Stimulated activated CD8-positive, alpha-beta memory T cell treated with anti-CD3 and anti-CD28 coated beads, Interleukin-2, amount 100 ng/mL, for 48 hours (primary cell): Measurements from ENCODE around the gene ATG16L2.
A peak's percentile ranks its signal among the peaks of the same experiment; 100 is the strongest.
"Not testable (repeated sequence)": the region's sequence is repeated elsewhere in the genome, so short reads cannot be mapped to it uniquely, and the experiment has no call there.

Source experiments
- DNase-seq, 2 donors: peaks; one replicate each; pipeline ENCODE4 v3.0.0-alpha.2; 2020; ENCODE audit warnings: low read depth in 2 of 2

ATG16L2 gene

GRCh38 chr11:72802822-72803221 is 11.4 kb upstream of the ATG16L2 start:
- no peak for DNase-seq

- no peak for DNase-seq
Observed at GRCh38 chr11:72805216-72805615, 9.0 kb upstream of the ATG16L2 start.

DNA sequence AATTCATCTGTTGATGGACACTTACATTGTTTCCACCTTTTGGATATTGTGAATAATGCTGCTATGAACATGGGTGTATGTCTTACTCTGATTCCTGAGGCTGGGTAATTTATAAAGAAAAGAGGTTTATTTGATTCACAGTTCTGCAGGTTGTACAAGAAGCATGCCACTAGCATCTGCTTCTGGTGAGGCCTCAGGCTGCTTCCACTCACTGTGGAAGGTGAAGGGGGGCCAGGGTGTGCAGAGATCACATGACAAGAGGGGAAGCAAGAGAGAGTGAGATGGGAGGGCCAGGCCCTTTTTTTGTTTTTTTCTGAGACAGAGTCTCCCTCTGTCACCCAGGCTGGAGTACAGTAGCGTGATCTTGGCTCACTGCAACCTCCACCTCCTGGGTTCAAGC is 7.8 kb upstream of the ATG16L2 start:
- not testable (repeated sequence) for DNase-seq

DNA sequence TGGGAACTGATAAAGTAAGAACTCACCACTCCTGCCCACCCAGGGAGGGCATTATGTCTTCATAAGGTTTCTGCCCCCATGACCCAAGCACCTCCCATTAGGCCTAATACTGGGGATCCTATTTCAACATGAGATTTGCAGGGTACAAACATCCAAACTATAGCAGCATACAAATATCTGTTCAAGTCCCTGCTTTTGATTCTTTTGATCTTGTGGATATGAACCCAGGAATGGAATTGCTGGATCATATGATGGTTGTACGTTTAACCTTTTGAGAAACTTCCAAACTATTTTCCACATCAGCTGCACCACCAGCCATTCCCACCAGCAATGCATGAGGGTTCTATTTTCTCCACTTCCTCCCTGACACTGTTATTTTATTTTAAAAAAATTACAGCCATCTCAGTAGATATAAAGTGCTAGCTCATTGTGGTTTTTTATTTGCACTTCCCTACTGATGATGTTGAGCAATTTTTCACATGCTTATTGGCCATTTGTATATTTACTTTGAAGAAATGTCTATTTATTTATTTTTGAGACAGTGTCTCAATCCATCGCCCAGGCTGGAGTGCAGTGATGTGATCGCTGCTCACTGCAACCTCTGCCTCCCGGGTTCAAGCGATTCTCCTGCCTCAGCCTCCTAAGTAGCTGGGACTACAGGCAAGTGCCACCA is 7.1 kb upstream of the ATG16L2 start:
- no peak for DNase-seq

GRCh38 chr11:72807792-72808191 is 6.4 kb upstream of the ATG16L2 start:
- no peak for DNase-seq

DNA sequence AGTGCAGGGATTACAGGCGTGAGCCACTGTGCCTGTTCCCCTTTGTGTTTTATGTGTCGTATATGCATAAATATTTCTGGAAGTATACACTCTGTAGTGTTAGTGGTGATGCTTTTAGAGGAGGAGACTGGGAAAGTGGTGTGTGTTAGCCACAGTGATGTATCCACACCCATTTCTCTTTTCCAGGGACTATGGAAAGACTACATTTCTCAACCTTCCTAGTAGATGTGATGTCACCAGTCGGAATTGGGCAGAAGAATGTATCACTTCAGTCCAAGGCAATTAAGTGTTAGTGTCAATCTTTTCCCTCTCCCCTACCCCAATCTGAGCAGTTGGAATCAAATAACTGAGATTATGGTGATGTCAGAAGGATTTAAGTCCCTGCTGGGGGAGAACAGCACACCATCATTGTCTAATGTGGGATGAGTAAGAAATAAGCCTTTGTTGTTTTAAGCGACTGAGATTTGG is 5.8 kb upstream of the ATG16L2 start:
- no peak for DNase-seq

GRCh38 chr11:72811686-72812085 is 2.5 kb upstream of the ATG16L2 start:
- not testable (repeated sequence) for DNase-seq

- DNase-seq: no peak
Observed at GRCh38 chr11:72812604-72812966, 1.6 kb upstream of the ATG16L2 start.

- peak; percentile 65 to 75 for DNase-seq
Observed at GRCh38 chr11:72812967-72813739, 1.1 kb upstream of the ATG16L2 start.

DNA sequence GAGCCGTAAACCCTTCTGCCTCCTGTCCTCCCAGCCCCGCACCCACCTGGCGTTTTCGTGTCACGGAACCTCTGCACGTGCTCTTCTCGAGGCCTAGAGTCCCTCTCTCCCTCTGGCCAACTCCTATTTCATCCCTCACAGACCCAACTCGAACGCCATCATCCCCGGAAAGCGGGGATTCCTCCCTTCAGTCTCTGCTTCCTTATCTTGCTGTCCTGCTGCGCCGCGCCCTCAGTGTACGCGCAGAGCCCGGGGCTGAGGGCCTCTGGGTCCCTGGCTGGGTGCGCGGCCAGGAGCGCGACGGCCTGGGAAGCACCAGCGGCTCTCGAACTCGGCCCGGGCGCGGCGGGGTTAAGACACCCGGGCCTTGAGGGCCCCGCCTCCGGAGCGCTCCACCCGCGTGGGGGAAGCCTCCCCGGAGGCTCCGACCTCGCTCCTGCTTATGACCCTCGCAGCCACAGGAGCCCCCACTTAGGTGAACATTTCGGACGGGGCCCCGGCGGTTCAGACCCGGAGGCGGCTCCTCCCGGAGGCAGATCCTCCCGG is 398 bp upstream of the ATG16L2 start:
- DNase-seq: peak; percentile 74 to 83

GRCh38 chr11:72815110-72815618 is 953 bp downstream of the ATG16L2 start:
- DNase-seq: no peak

GRCh38 chr11:72816404-72816990 is 2.3 kb downstream of the ATG16L2 start:
- no peak for DNase-seq

DNA sequence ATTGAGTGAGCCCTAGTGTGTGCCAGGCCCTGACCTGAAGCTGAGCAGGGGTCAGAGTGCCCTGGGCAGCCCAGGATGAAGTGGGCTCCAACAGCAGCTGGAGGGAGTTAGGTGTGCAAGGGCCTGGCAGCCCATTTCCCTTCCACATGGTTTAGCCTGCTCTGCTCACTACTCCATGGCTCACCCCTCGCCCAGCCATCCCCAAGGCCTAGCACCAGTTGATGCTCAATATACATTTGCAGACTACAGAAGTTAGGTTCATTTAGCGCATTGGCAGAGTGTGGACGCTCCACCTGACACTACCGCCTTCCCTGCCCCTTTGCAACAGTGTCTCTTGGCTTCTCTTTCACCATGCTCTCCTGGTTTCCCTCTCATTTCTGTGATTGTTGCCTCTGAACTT is 3.8 kb downstream of the ATG16L2 start:
- DNase-seq: no peak

DNA sequence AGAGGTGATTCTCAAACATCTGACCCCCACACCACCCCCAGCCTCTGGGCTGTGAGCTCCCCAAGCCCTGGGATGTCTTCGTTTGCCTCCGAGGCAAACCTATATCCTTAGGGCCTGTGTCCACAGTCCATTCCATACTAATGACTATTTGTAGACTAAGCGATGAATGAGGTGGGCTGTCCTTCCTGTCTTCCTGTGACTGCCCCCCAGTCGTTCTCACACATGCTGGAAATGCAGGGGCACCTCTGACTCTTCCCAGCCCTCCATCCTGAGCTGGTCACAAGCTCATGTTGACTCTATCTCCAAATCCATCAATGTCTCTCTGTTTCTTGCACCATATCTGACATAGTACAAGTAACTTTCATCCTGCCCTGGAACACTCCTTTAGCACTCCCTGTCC is 4.8 kb downstream of the ATG16L2 start:
- no peak for DNase-seq

DNA sequence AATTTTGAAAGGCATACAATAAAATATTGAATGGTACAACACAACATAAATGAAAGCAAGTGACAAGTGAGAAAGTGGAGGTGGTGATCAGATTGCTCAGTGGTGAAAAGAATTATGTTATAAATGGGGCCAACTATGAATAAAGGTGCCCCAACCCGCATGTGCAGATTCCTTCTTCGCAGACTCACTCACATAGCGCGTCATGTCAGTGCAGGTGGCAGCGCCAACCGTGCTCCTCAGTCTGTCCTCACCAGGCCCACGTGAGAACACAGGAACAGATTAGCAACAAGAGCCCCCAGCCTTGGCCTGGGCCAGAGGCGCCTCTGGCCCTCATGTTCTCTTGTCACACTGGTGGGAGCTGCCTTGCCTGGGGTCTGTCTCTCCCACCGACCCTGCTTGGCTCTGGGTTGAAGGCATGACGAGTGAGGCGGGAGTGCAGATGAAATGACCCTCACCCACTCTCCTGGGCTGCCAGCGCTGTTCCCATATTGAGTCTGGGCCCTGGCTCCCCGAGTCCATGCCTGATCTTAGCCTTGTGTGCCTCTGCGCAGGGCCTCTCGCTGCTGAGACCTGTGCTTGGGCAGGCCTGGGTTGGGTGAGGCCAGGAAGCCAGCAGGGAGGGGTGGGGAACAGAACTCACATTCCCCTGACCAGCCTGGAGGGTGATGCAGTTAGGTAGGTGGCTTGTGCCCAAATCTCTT is 6.4 kb downstream of the ATG16L2 start:
- DNase-seq: no peak

- no peak for DNase-seq
Observed at GRCh38 chr11:72821221-72821919, 7.2 kb downstream of the ATG16L2 start.

GRCh38 chr11:72821920-72822799 is 7.9 kb downstream of the ATG16L2 start:
- DNase-seq: peak; percentile 61 to 81

DNA sequence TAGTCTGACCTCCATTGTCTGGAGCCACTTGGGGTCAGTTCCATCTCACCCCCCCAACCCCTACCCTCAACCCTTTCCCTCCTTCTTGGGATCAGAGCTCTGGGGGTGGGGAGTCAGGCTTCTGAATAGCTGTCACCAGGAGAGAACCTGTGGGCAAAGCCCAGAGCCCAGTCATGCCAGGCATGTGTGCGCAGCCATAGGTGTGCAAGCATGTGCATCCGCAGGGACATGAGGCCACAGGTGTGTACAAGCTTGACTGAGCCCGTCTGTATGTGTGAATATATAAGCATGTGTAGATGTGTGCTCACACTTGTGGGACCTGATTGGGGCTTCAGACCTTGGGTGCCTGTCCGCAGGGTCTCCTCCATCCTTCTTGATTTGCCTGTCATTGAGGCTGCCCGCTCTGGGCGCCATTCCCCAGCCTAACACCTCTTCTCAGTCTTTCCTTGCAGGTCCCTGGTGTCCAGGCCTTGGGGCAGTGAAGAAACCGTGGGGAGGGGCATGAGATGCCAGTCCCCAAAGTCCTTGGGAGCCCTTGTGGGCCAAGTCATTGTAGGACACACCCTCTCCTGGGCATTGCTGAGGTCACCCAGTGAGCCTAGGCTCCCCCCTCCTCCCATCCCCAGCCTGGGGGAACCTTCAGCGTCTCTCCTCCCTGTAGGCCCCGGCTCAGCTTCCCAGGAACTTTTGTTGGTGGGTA is 9.0 kb downstream of the ATG16L2 start:
- no peak for DNase-seq

DNA sequence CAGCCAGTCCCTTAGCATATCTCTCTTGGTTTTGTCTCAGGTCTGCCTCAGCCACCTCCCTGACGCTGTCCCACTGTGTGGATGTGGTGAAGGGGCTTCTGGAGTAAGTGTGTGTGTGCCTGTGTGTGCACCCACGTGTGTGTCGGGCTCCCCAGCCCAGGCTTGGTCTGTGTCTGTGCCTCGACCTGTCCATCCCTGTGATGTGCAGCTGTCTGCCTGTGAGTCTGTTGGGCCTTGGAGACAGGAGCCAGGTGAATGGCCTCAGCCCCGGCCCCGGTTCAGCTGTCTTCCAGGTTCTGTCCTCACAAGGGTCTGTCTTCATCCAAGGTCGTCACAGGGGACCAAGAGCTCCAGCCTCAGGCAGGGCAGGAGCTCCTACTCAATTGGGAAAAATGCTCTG is 9.8 kb downstream of the ATG16L2 start:
- no peak for DNase-seq
